NOMO-1 treated with dmso at 0.1 percent for 144 hours (cell line): ENCODE measurements around the gene CTSG.
"Not testable (repeated sequence)": the region's sequence is repeated elsewhere in the genome, so short reads cannot be mapped to it uniquely, and the experiment has no call there.

Source experiments
- DNase-seq: peaks from one replicate; lab custom pipeline; 2025; ENCODE audit not compliant: unreplicated experiment; lab: John Stamatoyannopoulos, UW

The CTSG gene, protein sequence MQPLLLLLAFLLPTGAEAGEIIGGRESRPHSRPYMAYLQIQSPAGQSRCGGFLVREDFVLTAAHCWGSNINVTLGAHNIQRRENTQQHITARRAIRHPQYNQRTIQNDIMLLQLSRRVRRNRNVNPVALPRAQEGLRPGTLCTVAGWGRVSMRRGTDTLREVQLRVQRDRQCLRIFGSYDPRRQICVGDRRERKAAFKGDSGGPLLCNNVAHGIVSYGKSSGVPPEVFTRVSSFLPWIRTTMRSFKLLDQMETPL

DNA sequence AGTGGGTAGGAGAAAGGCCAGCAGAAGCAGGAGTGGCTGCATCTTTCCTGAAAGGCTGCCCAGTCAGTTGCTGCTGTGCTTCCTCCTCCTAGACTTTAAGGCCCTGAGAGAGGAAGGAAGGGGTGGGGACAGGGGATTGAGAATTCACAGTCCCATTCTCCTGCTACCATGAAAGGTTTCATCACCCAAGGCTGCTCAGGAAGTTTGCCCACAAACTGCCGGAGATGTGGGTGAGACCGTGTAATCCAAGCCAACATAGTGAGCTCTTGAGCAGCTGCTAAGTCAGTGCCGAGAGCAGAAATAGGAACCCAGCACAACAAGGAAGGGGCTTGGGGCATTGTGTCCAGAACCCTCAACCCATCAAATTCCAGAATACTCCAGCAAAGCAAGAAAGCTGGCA, at the start of gene CTSG:
TSS of gene CTSG (minus strand) at position 69 of the 400 bp plus-strand sequence. CDS start at position 42, 27 bp downstream.
- DNase-seq: peak; percentile 86

DNA sequence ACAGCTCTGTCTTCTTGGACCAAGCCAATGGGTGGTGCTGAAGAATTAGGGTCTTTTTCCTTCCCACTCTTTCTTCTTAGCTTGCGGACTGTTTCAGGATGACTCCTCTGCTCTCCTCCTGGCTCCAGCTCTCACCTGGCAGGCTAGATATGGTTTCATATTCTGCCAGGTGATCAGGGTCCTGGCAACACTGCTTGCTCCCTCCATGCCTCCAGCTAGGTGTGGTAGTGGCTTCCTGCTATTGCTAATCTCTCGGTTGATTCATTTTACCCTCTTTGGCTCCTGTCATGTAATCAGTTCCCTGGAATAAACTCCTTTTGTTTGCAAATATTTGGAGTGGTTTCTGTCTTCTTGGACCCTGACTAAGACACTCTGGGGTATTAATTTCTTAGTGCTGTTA, 37.7 kb upstream of the CTSG start:
- no peak for DNase-seq

DNA sequence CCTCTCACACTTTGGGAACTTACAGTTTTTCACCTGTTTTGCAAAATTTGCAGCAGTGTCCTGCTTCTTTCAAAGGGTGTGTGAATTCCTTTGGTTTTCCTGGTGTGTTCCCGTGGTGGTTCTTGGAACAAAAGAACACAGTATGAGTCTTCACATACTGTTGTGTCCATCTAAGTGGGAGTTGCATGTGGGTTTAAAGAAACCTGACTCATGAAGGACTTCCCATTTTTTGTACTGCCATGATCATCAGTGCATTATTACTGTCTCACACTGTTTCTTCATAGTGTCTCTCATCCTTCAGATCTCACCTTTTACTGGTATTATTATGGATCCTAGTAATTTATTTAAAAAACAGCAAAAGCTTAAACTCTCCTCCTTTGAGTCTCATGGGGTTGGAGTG, 37.2 kb upstream of the CTSG start:
- DNase-seq: peak; percentile 5

DNA sequence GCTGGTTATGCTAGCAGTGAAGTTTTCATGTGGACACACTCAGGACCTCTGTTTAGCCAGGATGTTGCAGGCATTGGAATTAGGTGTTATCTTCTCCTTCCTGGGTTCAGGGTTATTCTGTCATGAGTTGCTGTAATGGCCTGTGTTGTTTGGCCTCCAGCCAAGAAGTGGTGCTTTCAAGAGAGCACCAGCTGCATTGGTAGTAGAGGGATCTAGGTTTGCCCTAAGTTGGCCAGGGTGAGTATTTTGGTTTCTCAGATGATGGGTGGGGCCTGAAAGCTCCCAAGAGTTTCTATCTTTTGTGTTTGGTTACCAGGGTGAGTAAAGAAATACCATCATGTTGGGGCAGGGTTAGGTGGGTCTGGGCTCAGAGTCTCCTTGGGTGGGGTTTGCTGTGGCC, 36.1 kb upstream of the CTSG start:
- no peak for DNase-seq

DNA sequence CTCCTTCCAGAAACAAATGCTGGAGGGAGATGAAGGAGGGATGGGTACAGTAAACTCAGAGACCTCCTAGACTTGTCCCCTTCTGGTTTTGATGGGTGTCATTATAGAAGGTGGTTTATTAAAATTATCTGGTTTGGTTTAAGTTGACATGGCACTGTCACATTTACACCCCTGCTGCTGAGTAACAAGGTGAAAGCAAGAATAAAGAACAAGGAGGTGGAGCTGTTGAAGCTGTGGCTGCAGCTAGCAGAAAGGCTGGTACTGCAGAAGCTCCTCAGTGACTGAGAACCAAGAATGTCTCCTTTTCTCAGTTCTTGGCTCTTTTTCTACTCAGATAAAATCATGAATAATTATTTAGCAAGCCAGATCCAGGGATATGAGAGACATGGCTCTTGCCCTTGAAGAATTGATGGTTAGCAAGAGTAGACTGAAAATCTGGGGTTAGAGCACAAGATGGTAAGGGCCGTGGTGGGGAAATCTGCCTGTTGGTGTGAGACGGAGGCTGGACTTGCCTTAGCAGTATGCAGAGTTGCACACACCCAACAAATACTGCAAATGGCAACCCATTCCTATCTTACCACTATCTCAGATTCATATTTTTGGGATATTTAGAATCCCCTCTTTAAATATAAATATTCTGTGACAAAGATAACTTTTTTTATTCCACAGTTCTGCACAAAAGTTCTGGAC, 33.8 kb upstream of the CTSG start, which contains the start of gene GZMH:
TSS of gene GZMH (minus strand) at position 31 of the 690 bp plus-strand sequence. CDS start 72 bp downstream, outside the sequence.
- DNase-seq: no peak

DNA sequence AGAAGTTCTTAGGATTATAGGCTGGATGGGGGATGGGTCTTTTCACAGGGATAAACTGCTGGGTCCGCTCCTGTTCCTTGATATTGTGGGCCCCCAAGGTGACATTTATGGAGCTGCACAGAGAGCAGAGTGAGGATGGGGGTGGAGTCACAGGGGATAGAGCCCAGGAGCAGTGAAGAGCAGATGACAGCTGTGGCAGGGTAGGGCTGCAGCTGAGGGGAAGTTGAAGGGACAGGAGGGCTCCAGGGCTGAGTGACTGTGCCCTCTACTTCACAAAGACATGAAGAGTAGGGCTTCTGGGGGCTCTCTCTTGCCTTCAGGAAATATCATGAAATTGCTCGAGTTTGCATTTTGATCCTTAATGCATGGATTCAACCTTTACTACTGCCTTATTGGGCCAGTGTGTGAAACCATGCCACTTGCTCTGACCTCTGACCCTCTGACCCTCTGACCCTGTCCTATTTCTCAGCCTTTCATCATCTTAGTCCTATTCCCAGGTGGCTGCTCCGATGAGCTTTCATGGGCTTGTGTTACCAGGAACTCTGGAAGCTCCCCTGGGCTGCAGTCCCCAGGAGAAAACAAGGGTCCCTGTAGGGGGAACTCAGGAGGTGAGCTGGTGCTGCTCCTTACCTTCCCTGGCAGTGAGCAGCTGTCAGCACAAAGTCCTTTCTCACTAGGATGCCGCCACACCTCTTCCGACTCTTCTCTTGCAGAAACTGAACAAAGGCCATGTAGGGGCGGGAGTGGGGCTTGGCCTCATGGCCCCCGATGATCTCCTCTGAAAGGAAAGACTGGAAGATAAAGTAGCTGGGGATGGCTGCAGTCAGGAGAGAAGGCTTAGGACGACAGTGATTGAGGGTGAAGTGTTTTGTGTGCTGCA, 31.8 kb upstream of the CTSG start:
- peak; percentile 8 for DNase-seq

DNA sequence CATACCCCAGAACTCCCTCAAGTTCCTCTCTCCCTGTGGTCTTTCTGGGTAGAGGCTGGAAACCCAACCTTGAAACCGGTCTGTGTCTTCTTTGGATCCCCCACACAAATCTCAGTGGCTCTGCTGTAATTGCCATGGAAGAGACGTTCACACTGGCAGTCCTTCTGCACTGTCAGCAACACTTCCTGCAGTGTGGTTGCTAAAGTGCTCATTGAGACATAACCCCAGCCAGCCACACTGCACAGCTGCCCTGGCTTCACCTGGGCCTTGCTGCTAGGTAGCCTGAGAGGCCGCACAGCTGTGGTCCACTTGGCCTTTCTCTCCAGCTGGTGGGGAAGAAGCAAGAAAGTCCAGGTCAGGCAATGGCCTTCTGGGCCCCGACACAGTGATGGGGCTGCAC, 31.0 kb upstream of the CTSG start:
- DNase-seq: peak; percentile 1

DNA sequence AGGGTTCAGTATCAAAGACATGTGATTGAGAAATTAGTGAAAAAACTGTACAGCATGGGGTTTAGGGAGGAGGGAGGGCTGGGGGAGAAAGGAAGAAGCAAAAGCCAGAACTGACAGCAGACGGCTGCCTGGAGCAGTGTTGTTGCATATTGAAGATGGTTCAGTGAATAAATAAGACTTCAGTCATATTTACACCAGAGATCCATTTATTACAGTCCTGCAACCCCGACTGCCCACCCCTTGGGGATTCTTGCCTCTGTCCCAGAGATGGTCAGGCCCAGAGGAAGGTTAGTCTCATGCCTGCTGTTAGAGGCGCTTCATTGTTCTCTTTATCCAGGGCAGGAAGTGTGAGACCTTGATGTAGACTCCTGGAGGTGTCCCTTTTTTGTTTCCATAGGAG, 30.2 kb upstream of the CTSG start:
- DNase-seq: peak; percentile 34

DNA sequence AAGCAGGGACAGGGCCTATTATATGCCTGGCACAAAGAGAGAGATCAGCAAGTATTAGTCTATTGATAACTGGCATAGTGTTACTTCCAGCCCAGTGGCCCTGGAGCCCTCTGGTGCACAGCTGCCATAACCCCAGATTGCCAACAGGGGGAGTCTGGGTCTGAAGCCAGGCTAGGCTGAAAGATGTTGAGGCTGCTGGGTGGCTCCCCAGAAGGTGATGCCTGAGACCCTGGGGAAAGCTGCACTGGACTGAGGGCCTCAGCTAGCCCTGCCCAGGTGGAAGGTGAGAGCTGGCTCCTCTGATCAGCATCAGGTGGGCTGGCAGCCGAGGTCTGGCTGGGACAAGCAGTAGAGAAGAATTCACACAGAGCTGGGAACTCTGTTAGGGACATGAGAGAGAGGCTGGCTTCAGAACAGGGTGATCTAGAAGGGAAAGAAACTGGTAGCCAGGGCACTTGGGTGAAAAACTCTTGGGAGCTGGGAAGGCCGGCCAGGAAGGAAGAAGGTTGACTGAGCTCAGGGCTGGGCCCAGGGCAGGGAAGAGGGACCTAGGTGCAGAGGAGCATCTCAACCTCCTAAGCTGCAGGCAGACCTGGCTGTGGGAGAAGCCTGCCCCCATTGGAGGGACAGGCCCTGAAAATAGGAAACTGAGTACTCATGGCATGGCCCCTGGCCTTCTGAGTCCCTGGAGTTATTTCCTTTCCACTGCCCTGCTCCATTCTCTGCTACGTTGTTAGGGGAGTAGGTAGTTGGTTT, 29.6 kb upstream of the CTSG start:
- peak; percentile 64 for DNase-seq

DNA sequence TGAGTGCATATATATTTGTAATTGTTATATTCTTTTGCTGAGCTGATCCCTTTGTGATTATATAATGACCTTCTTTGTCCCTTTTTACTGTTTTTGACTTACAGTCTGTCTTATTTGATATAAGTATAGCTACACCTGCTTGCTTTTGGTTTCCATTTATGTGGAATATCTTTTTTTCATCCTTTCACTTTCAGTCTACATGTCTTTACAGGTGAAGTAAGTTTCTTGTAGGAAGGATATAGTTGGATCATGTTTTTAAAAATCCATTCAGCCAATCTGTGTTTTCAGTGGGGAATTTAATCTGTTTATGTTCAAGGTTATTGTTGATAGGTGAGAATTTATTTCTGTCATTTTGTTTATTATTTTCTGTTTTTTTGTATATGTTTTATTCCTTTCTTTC, 21.4 kb upstream of the CTSG start:
- DNase-seq: no peak

DNA sequence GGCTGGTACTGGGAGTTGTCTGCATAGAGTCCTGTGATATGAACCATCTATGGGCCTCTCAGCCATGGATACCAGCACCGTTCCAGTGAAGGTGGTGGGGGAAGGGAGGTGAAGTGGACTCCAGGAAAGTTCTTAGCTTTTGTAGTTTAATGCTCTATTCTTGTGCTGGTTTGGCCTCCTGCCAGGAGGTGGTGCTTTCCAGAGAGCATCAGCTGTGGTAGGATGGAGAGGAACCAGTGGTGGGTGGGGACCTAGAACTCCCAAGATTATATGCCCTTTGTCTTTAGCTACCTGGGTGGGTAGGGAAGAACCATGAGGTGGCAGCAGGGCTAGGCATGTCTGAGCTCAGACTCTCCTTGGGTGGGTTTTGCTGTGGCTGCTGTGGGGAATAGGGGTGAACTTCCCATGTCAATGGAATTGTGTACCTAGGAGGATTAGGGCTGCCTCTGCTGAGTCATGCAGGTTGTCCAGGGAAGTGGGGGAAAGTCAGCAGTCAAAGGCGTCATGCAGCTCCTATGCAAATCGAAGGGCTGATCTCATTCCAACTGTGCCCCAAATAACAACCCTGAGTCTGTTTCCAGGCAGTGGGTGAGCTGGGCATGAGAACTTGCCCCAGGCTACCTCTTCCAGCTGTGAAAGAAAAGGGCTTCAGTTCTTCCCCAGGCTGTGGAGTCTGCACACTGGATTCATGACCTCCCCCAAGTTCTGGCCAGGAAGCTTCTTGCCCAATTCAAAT, 19.2 kb upstream of the CTSG start:
- DNase-seq: no peak

DNA sequence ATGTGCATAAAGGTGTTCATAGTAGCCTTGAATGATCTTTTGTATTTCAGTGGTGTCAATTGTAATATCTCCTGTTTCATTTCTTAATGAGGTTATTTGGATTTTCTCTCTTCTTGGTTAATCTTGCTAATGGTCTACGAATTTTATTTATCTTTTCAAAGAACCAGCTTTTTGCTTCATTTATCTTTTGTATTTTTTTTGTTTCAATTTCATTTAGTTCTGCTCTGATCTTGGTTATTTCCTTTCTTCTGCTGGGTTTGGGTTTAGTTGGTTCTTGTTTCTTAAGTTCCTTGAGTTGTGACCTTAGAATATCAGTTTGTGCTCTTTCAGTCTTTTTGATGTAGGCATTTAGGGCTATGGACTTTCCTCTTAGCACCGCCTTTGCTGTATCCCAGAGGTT, 15.0 kb upstream of the CTSG start:
- DNase-seq: not testable (repeated sequence)

DNA sequence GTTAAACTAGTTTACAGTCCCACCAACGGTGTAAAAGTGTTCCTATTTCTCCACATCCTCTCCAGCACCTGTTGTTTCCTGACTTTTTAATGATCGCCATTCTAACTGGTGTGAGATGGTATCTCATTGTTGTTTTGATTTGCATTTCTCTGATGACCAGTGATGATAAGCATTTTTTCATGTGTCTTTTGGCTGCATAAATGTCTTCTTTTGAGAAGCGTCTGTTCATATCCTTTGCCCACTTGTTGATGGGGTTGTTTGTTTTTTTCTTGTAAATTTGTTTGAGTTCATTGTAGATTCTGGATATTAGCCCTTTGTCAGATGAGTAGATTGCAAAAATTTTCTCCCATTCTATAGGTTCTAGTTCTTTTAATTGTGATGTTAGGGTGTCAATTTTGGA, 8.4 kb upstream of the CTSG start:
- not testable (repeated sequence) for DNase-seq

DNA sequence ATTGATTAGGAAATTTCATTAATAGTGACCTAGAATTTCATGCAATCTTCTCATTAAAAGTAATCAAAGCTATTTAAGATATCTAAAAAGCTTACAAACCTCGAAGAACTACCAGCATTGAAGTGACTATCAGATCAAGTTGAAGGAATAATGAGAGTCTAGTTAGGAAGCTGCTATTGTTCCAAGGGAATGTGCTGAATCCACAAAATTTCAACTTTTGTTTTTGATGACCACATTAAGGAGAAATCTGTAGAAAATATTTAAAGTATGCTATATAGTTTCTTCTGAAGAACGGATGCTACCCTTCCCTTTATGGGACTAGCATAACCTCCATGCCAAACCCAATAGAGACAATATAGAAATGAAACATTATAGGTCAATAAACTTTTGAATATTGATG, 2.5 kb upstream of the CTSG start:
- no peak for DNase-seq

DNA sequence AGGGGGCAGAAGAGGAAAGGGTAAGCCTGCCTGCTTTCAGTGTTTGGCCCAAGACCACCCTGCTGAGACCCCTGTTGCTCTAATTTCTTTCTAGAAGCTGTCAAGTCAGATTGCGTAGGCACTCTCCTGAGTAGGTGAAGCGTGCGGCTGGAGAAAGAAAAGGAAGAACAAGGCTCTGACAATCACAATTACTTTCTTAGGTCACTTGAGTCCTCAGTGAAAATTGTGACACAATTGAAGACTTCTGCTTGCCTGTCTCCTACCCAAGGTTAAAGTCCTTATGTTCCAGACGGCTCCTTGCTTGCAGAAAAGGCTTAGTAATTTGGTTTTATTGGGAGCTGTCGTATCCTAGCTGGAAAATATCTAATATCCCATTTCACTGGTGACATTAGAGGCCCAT, 721 bp upstream of the CTSG start:
- DNase-seq: peak; percentile 38

DNA sequence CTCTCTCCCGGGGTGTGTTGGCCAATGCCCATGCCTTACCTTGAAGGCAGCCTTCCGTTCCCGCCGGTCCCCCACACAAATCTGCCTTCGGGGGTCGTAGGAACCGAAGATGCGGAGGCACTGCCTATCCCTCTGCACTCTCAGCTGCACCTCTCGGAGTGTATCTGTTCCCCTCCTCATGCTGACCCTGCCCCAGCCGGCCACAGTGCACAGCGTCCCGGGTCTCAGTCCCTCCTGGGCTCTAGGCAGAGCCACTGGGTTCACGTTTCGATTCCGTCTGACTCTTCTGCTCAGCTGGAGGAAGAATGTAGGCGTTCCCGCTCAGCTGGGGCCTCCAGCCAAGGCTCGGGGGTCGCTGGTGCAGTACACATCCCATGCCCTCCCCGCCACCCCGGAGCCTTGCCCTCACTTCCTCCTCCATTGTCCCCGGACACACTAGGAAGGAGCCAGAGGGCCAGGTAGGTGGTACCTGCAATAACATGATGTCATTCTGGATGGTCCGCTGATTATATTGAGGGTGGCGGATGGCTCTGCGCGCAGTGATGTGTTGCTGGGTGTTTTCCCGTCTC, 1.8 kb downstream of the CTSG start:
- DNase-seq: no peak

DNA sequence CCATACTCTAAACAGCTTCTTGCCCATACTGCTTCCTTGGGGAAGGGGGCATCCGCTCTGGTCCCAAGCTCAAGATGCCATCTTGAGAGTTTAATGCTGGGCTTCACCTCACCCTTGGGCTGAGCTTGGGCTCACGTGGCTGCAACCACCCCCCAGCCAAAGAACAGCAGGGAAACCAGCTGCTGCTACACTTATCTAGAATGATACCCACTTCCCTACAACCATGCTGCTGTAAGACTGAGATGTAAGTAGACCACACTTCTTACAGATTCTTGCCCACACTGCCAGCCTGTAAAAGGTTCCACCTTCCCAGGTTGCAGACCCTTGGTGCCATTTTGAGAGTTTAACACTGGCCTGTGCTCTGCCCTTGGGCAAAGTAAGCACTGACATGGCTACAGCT, 9.7 kb downstream of the CTSG start:
- no peak for DNase-seq

DNA sequence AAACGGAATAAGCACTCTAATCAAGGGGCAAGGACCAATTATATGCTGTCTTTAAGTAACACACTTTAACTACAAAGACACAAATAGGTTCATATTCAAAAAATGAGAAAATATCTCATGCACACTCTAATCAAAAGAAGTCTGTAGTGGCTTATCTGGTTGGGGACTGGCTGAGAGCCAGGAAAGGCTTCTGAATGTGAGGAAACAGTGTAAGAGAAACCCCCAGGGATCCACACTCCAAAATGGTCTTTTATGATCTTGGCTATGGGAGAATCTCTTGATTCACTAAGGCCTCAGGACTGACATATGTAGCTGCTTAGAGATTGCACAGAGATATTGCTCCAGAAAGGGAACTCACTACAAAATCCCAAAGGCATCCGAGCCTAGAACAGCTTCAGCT, 10.3 kb downstream of the CTSG start:
- no peak for DNase-seq

DNA sequence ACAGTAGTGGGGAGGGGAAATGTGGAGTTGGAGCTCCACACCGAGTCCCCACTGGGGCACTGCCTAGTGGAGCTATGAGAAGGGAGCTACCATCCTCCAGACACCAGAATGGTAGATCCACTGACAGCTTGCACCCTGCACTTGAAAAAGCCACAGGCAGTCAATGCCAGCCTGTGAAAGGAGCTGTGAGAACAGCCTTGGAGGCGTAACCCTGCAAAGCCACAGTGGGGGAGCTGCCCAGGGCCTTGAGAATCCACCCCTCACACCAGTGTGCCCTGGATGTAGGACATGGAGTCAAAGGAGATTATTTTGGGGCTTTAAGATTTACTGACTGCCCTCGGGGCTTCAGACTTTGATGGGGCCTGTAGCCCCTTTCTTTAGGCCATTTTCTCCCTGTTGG, 12.5 kb downstream of the CTSG start:
- DNase-seq: no peak

DNA sequence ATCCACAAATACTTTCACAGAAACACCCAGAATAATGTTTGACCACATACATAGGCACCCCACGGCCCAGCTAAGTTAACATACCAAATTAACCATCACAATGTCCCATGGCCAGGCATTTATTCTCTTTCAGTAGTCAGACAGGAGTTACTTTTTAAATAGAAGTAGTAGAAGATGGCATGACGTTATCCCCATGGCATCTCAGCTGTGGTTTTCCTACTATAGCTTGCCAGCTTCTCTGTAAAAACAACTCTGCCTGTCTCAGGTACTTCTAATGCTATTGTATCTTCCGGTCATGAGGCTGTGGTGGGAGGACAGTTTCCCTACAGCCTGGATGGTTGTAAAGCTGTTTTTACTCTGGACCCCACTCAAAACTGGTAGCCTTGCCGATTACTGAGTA, 19.3 kb downstream of the CTSG start:
- no peak for DNase-seq
